HG03108 (cell line): ENCODE results near the gene EIF2A.
A peak's percentile ranks its signal among the peaks of the same experiment; 100 is the strongest.

Experiments used
- ATAC-seq: cut with Tn5 transposase; IDR thresholded peaks from one replicate; pipeline ENCODE4 v1.9.1; 2021; ENCODE audit warnings: moderate library complexity; ENCODE audit not compliant: unreplicated experiment

EIF2A gene

DNA sequence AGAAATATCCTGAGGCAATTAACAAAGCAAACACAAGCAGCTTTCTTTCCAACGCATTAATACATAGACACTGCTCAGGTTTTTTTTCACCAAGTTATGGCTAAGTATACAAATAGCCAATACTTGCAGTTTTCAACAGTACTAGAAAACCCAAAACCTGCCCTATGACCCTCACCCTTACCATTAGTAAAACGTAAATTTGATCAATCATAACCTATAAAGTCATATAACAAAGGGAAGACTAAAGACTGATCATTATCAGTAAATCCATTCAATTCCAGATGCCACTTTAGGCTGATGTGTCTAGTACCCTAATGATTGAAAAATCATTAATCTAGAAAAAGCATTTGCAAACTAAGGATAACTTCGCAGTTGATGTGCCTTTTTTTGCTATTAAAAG, 3.5 kb upstream of the EIF2A start:
- ATAC-seq, result no peak

- no peak for ATAC-seq
Measured at GRCh38 chr3:150543531-150543930, 3.1 kb upstream of the EIF2A start.

DNA sequence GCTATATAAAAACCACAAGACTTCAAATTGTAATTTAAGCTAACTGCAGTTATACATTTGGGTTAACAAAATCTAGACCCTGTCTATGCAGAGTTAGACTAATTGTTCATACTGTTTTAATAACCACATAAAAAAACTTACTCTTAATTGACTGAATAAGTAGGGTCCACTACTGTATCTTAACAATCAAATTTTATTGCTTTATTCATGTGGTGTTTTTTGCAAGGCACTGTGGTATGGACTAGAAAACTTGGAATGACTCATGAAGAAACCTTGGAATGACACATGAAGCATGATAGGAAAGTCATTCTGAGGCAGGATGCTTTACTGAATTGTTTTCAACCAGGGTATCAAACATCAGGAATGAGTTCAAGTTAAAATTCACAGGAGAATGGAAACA, 2.5 kb upstream of the EIF2A start:
- no peak for ATAC-seq

- ATAC-seq, result no peak
Measured at GRCh38 chr3:150544726-150545125, 1.9 kb upstream of the EIF2A start.

DNA sequence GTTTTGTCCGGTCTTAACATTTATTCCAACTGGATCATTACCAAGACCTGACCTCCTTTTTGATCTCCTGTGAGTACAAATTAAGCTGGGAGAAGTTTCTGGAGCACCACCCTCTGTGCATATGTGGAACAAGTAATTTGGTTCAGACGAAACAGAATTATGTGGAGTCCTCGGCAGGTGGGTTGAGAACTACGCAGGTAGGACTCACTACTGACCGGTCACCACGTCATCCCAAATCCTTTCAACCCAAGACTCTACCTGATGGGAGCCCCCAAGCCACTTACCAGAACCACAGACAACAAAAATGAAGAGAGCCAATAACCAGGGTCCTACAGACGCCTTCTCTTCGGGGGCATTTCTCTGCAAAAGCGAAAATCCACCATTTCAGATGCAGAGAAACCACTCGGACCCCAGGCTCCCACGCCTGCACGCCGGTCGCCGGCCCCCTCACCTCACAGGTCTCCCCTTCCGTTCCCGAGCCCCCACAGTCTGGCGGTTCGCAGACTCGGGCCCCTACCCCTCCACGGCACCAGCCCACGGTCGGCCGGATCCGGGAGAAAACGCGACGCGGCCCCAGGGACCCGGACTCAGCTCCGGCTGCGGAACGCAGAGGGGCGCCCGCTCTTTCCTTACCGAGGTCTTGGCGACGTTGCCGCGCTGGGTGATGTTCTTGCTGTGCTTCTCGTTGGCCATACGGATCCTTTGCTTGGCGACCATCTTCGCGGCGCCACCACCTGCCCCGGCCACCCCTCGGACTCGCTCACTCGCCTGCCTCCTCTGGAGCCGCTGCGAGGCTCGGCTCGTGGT, 965 bp upstream of the EIF2A start:
- ATAC-seq, result peak; percentile 16

DNA sequence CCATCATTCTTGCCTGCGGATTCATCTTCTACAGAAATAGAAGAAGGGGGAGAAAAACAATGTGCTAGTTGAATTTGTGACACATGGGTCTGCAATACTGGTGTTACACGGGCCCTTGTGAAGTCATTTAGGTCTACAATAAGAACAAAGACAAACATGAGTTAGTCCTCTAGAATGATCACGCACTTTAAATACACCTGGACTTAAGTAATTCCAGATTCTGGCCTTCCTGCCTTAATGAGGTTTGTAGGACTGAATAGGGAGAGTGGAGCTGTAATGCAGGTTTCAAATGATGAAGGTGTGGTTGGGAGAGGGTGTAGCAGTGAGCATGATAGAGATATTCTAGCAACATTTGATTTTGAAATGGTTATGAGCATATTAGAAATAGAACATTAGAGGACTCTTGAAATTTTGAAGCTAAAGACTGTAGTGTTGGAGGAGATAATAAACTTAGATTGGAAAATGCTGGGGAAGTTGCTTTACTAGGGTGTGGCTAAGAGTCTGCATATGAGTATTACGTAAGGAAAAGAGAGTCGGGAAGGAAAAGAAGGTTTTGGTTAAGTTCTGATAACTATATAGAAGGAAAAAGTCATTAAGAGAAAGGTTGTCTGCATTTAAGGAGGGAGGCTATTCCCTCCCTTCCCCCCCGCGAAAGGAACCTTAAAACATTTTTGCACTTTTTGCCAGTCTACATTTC, 606 bp downstream of the EIF2A start:
- no peak for ATAC-seq

DNA sequence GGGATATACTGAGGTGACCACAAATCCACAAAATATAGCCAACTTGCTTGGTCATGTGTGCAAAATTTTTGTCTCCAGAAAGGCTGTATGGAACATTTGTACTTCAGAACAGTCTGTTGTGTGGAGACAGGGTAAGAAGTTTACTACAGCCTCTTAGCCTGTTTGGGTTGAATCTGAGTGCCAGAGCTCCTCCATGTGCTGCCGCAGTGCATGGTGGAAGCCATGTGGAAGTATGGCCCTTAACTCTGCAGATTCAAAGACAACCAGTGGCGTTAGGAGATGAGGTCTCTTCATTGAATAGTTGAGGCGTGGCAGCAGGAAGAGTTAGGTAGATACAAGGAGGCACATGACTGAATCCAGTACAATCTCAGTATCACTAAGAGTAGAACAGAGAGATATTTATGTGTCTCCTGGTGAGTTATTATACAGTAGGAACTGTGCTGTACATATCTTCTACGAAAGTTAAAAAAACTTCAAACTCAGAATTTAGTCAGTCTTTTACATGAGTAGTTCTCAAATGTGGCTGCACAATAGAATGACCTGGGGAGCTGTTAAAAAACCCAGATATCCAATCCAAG, 9.4 kb downstream of the EIF2A start:
- ATAC-seq, result no peak

GRCh38 chr3:150556792-150557191, 10.2 kb downstream of the EIF2A start:
- no peak for ATAC-seq

DNA sequence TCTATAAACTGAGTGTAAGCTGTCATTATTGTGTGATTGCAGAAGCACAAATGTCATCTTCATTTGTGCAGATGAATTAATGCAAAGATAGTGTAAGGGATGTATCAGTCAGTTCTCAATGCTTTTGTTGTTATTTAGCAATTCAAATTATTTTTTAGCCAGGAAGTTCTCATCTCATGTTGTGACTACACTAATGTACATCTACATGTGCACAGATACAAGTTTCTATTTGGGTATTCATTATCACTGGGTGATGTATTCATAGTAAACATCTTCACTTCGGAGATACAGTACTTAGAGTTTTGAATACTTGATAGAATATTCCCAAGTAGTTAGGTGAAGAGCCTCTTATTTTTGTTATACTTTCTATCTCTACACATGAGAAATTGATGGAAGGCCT, 11.1 kb downstream of the EIF2A start:
- ATAC-seq, result no peak

- ATAC-seq, result no peak
Measured at GRCh38 chr3:150564243-150564642, 17.7 kb downstream of the EIF2A start.

DNA sequence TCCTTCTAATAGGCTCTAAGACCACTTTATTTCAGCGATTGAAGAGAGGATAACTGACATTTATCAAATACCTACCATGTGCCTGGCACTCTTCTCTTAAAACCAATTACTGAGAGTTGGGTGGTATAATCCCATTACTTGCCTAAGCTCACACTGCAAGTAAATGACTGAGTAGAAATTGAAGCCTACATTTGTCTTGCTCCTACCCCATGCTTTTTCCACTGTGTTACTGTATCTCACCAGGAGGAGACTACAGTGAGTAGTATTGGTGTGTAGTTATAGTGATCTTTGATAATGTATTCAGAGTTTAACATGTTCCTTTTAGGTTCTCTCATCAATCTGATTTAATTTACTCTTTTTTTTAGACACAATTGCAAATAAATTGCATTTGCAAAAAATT, 20.7 kb downstream of the EIF2A start:
- ATAC-seq, result no peak

DNA sequence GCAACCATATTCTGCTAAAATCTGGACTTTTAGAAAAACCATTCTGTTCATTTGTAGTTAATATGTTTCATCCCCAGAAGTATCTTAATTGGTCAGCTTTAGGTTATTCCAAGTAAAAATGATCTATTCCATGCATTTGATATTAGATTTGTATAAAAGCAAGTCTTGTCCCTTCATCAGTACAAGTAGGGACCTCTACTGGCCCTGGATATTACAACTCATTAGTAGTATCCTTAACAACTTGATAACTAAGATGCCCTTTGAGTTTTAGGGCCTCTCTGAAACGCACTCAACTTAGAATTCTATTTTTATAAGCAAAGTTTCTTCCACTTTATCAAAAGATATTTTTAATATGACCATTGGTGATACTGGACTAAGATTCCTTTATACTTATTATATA, 31.3 kb downstream of the EIF2A start:
- ATAC-seq, result no peak

- no peak for ATAC-seq
Measured at GRCh38 chr3:150581174-150581573, 34.6 kb downstream of the EIF2A start.

GRCh38 chr3:150582620-150583019, 36.0 kb downstream of the EIF2A start:
- ATAC-seq, result peak; percentile 55

DNA sequence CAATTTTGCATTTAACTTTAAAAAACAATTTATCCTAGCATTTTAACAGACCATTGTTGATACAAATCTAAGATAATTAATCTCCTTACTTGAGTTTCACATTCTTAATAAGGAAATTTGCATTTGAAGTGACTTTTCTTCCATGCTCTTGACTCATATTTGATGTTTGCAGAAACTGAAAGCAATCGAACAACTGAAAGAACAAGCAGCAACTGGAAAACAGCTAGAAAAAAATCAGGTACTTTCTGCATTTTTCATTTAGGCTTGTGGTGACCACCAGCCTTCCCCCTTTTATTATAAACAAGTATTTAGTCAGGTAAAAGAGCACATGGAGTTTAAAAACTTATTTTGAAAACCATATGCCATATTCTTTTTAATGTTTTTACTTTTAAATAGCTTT, 36.4 kb downstream of the EIF2A start:
- ATAC-seq, result peak; percentile 73

GRCh38 chr3:150588027-150588830, 41.6 kb downstream of the EIF2A start:
- no peak for ATAC-seq

- no peak for ATAC-seq
Measured at GRCh38 chr3:150589759-150590158, 43.2 kb downstream of the EIF2A start.

DNA sequence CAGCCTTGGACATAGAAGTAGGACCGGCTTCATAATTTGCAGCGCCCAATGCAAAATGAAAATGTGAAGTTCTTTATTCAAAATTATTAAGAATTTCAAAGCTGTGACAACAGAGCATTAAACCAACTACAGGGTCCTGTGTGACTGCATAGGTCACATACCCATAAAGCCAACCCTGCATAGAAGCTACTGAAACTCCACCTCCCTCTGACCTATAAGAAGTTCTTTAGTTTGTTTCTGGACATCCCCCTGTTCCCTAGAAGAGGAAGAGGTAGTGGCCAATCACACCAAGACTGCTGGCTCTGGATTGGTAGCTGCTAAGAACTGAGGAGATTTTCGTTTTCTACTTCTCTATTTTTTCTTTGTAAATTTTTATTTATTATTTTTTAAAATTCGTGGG, 47.6 kb downstream of the EIF2A start:
- ATAC-seq, result no peak

- no peak for ATAC-seq
Measured at GRCh38 chr3:150597646-150598045, 51.1 kb downstream of the EIF2A start.

- peak; percentile 28 for ATAC-seq
Measured at GRCh38 chr3:150599611-150600297, 53.2 kb downstream of the EIF2A start.
